SU-DHL-6 (cell line): ENCODE measurements around the gene PHF23.

Source experiments
- CTCF ChIP-seq: fragments of 200-600 bp; sonication (generic); IDR thresholded peaks from one replicate; pipeline ENCODE4 v1.5.1; 2017; ENCODE audit warnings: antibody characterized with exemption, mild to moderate bottlenecking, low read length, moderate library complexity; ENCODE audit not compliant: insufficient read depth, poor library complexity, severe bottlenecking
- EZH2phosphoT487 ChIP-seq: fragments of 200-600 bp; sonication (generic), shearing (Covaris generic); conservative IDR thresholded peaks from 2 replicates; pipeline ENCODE4 v1.6.1; 2018; ENCODE audit warnings: mild to moderate bottlenecking, antibody characterized with exemption, low read length, moderate library complexity, mixed read lengths

- TF ChIP-seq CTCF (no peak), EZH2phosphoT487 (no peak)
Observed at GRCh38 chr17:7211491-7212273, 27.6 kb downstream of the PHF23 start.
